SJCRH30 (cell line): Measurements from ENCODE around the gene LAX1. TPM values are rescaled to one million over a fixed set of nuclear protein-coding genes. Genes with fewer than 3 reads are reported as not detected.

Experiments
- DNase-seq, 2 experiments: peaks; one replicate each; pipeline ENCODE4 v3.0.0-alpha.2; 2015 to 2020
- H3K27ac ChIP-seq: fragments of 250-450 bp; sonication (Bioruptor Pico); 2 replicates; pipeline ENCODE4 v1.5.1; 2020; ENCODE audit warnings: mild to moderate bottlenecking, moderate library complexity
- H3K27me3 ChIP-seq: fragments of 250-450 bp; sonication (Bioruptor Pico); 2 replicates; pipeline ENCODE4 v1.5.1; 2020; ENCODE audit warnings: mild to moderate bottlenecking, moderate library complexity
- H3K36me3 ChIP-seq: fragments of 250-450 bp; sonication (Bioruptor Pico); 2 replicates; pipeline ENCODE4 v1.5.1; 2020; ENCODE audit warnings: mild to moderate bottlenecking, moderate library complexity
- H3K4me1 ChIP-seq: fragments of 250-450 bp; sonication (Bioruptor Pico); 2 replicates; pipeline ENCODE4 v1.5.1; 2020; ENCODE audit warnings: mild to moderate bottlenecking, moderate library complexity
- H3K4me3 ChIP-seq: fragments of 250-450 bp; sonication (Bioruptor Pico); 2 replicates; pipeline ENCODE4 v1.5.1; 2020; ENCODE audit warnings: mild to moderate bottlenecking, moderate library complexity
- H3K9me3 ChIP-seq: fragments of 250-450 bp; sonication (Bioruptor Pico); replicated peaks from 2 replicates; pipeline ENCODE4 v1.5.1; 2020; ENCODE audit warnings: mild to moderate bottlenecking, moderate library complexity
- total RNA-seq: library from RNA; depleted of rRNA; stranded (reverse); fragments of >200 nt; shearing (Covaris generic); gene quantifications from 2 replicates; pipeline ENCODE4 v1.2.3, GENCODE V29; 2014; rRNA removed

The LAX1 gene
- total RNA-seq, 1 experiment from 2014 or later = not detected

DNA sequence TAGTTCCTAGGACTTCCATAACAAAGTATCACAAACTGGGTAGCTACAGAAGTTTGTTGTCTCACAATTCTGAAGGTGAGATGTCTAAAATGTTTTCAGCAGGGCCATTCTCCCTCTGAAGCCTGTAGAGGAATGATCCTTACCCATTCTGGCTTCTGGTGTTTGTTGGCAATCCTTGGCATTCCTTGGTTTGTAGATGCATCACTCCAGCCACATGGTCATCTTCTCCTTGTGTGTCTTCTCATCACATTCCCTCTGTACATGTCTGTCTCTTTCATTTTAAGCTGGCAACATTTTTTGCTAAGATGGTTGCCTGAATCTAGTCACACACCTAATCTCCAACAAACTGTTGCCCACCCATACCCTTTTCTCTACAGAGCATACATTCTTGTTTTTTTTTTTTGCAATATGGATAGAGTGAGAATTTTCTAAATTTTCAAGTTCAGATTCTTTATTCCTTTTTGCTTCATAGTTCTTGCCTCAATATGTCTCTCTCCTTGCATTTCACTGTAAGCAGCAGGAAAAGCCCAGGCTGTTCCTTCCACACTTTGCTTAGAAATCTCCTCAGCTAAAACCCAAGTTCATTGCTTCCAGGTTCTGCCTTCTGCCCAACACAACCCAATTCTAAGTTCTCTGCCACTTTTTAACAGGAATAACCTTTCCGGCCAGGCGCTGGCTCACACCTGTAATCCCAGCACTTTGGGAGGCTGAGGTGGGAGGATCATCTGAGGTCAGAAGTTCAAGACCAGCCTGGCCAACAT, 48.8 kb downstream of the LAX1 start:
- no peaks in the 10 kb centered on the region for H3K27me3 ChIP-seq
- 0 out of 2 replicates have a peak, but pooled peaks cover under 1% of the 10 kb centered on the region for H3K9me3 ChIP-seq
- H3K27ac ChIP-seq = no peak overlapping the region
- H3K4me1 ChIP-seq = no peaks in the 10 kb centered on the region
- no peak overlapping the region for H3K4me3 ChIP-seq
- H3K36me3 ChIP-seq = peaks cover 79% of the 10 kb centered on the region
- DNase-seq = no peak

DNA sequence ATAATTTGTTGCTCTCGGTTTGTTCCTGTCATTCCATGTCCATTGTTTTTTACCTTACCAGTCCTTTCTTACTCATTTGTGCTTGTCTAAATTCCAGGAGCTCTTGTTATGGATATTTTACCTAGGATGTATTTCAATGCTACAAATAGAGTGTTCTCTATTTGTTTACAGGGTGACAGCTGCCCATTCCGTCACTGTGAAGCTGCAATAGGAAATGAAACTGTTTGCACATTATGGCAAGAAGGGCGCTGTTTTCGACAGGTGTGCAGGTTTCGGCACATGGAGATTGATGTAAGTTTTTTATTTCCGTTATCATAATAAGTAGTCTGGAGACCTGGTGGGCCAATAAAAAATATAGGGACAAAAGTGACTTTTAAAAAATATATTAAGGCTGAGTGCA, 53.4 kb downstream of the LAX1 start:
- H3K27ac ChIP-seq = no peak overlapping the region
- H3K9me3 ChIP-seq = no peaks in the 10 kb centered on the region
- no peak for DNase-seq
- no peaks in the 10 kb centered on the region for H3K27me3 ChIP-seq
- peaks cover 90% of the 10 kb centered on the region for H3K36me3 ChIP-seq
- no peaks in the 10 kb centered on the region for H3K4me1 ChIP-seq
- H3K4me3 ChIP-seq = no peak overlapping the region

DNA sequence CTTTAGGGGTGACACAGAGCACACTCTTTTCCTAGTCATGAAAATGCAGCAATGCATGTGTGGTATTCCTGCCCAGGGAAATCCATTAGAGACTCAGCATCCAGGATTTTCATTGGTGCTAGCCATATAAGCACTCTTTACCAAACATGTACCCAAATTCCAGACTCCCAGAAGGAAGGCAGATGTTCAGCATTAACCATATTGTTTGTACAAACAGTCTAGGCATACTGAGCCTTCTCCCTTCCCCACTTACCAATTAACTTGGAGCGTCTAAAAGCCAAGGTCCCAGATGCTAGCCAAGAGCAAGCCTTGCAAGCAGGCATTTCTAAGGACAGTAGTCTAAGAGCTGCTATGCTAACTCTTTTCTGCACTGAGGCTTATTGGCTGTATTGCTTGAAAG, 58.3 kb downstream of the LAX1 start:
- no peaks in the 10 kb centered on the region for H3K9me3 ChIP-seq
- H3K27ac ChIP-seq = no peak overlapping the region
- no peaks in the 10 kb centered on the region for H3K27me3 ChIP-seq
- no peak overlapping the region for H3K4me3 ChIP-seq
- no peaks in the 10 kb centered on the region for H3K4me1 ChIP-seq
- peaks cover 87% of the 10 kb centered on the region for H3K36me3 ChIP-seq
- no peak for DNase-seq

Other genes starting within 250 kb of the LAX1 start
- gene ATP2B4, start 138.4 kb upstream of the LAX1 start, total RNA-seq = 42.5 and 44.4 TPM in 2 replicates
- gene ZBED6, start 30.4 kb downstream of the LAX1 start, total RNA-seq = 21.4 and 21.7 TPM in 2 replicates
- gene ZC3H11A, start 30.4 kb downstream of the LAX1 start, total RNA-seq = 136 and 153 TPM in 2 replicates
- 323 and 390 TPM in 2 replicates for gene SNRPE, start 96.4 kb downstream of the LAX1 start, total RNA-seq